H9 (cell line): Measurements from ENCODE around the gene SEMA6A. TPM values are rescaled to one million over a fixed set of nuclear protein-coding genes. Genes with fewer than 3 reads are reported as not detected.

Experiments
- DNase-seq: peaks from one replicate; pipeline ENCODE4 v3.0.0-alpha.2; 2017
- H2AFZ ChIP-seq: one replicate; pipeline ENCODE4 v1.6.1; 2013; ENCODE audit warnings: mild to moderate bottlenecking, low read length, control low read depth, moderate library complexity
- H2AK5ac ChIP-seq: 2 replicates; pipeline ENCODE4 v1.6.1; 2013; ENCODE audit warnings: low read length, control low read depth, mixed read lengths; ENCODE audit not compliant: insufficient read length
- H2BK120ac ChIP-seq: one replicate; pipeline ENCODE4 v1.6.1; 2013; ENCODE audit warnings: low read depth, mild to moderate bottlenecking, low read length, control low read depth, inconsistent platforms; ENCODE audit not compliant: poor library complexity, severe bottlenecking
- H2BK12ac ChIP-seq: 2 replicates; pipeline ENCODE4 v1.6.1; 2013; ENCODE audit warnings: low read length, control low read depth, mixed read lengths, low read depth; ENCODE audit not compliant: insufficient read length
- H2BK15ac ChIP-seq: 2 replicates; pipeline ENCODE4 v1.6.1; 2013; ENCODE audit warnings: low read depth, low read length, control low read depth
- H2BK20ac ChIP-seq: one replicate; pipeline ENCODE4 v1.6.1; 2013; ENCODE audit warnings: low read depth, mild to moderate bottlenecking, low read length, control low read depth, inconsistent platforms; ENCODE audit not compliant: poor library complexity, severe bottlenecking
- H2BK5ac ChIP-seq: 2 replicates; pipeline ENCODE4 v1.6.1; 2013; ENCODE audit warnings: low read length, control low read depth, mixed read lengths; ENCODE audit not compliant: insufficient read length
- H3K14ac ChIP-seq: 2 replicates; pipeline ENCODE4 v1.6.1; 2013; ENCODE audit warnings: low read length, control low read depth; ENCODE audit not compliant: insufficient read depth
- H3K18ac ChIP-seq: 2 replicates; pipeline ENCODE4 v1.6.1; 2013; ENCODE audit warnings: low read depth, mild to moderate bottlenecking, mixed read lengths, low read length, control low read depth; ENCODE audit not compliant: insufficient read length
- H3K23ac ChIP-seq: 2 replicates; pipeline ENCODE4 v1.6.1; 2013; ENCODE audit warnings: low read length, control low read depth, mixed read lengths, low read depth; ENCODE audit not compliant: insufficient read length
- H3K23me2 ChIP-seq: 2 replicates; pipeline ENCODE4 v1.6.1; 2013; ENCODE audit warnings: low read depth, mild to moderate bottlenecking, mixed read lengths, low read length, control low read depth; ENCODE audit not compliant: insufficient read length, poor library complexity, severe bottlenecking
- H3K27ac ChIP-seq: 2 replicates; pipeline ENCODE4 v1.5.1; 2013; ENCODE audit warnings: low read length, control low read depth, mixed read lengths, low read depth; ENCODE audit not compliant: insufficient read length
- H3K27me3 ChIP-seq: 2 replicates; pipeline ENCODE4 v1.6.1; 2013; ENCODE audit warnings: low read length, control low read depth, inconsistent platforms; ENCODE audit not compliant: insufficient read depth
- H3K4ac ChIP-seq: 2 replicates; pipeline ENCODE4 v1.6.1; 2013; ENCODE audit warnings: low read depth, mild to moderate bottlenecking, control low read depth, inconsistent platforms, low read length, moderate library complexity
- H3K4me1 ChIP-seq: 2 replicates; pipeline ENCODE4 v1.6.1; 2013; ENCODE audit warnings: low read length, control low read depth, inconsistent platforms; ENCODE audit not compliant: insufficient read depth
- H3K4me2 ChIP-seq: 2 replicates; pipeline ENCODE4 v1.6.1; 2013; ENCODE audit warnings: low read length, control low read depth, mixed read lengths; ENCODE audit not compliant: insufficient read length, insufficient read depth
- H3K56ac ChIP-seq: 2 replicates; pipeline ENCODE4 v1.6.1; 2013; ENCODE audit warnings: low read depth, mild to moderate bottlenecking, mixed read lengths, low read length, control low read depth; ENCODE audit not compliant: insufficient read length
- H3K79me1 ChIP-seq: 2 replicates; pipeline ENCODE4 v1.6.1; 2013; ENCODE audit warnings: low read depth, mild to moderate bottlenecking, moderate library complexity, low read length, control low read depth, inconsistent platforms; ENCODE audit not compliant: insufficient read depth, poor library complexity, severe bottlenecking
- H3K79me2 ChIP-seq: 2 replicates; pipeline ENCODE4 v1.6.1; 2013; ENCODE audit warnings: low read length, control low read depth, inconsistent platforms; ENCODE audit not compliant: insufficient read depth
- H3K9ac ChIP-seq: 2 replicates; pipeline ENCODE4 v1.6.1; 2013; ENCODE audit warnings: low read length, control low read depth, mixed read lengths; ENCODE audit not compliant: insufficient read length; ENCODE audit errors: extremely low read depth
- H3K9me3 ChIP-seq: one replicate; pipeline ENCODE4 v1.6.1; 2013; ENCODE audit warnings: low read depth, low read length, inconsistent platforms; ENCODE audit not compliant: control insufficient read depth
- H3T11ph ChIP-seq: one replicate; pipeline ENCODE4 v1.6.1; 2013; ENCODE audit warnings: mild to moderate bottlenecking, low read length, control low read depth, inconsistent platforms
- H4K20me1 ChIP-seq: one replicate; pipeline ENCODE4 v1.6.1; 2013; ENCODE audit not compliant: control insufficient read depth, insufficient read length, insufficient read depth
- H4K5ac ChIP-seq: 2 replicates; pipeline ENCODE4 v1.6.1; 2013; ENCODE audit warnings: low read depth, mild to moderate bottlenecking, mixed read lengths, low read length, control low read depth; ENCODE audit not compliant: insufficient read length
- H4K8ac ChIP-seq: replicated peaks from 2 replicates; pipeline ENCODE4 v1.6.1; 2013; ENCODE audit warnings: low read length, control low read depth, mixed read lengths, low read depth; ENCODE audit not compliant: insufficient read length
- H4K91ac ChIP-seq: 2 replicates; pipeline ENCODE4 v1.6.1; 2013; ENCODE audit warnings: low read depth, mild to moderate bottlenecking, moderate library complexity, mixed read lengths, low read length, control low read depth; ENCODE audit not compliant: insufficient read length
- H3K27ac Mint-ChIP-seq, 3 experiments: 2 replicates in 2 of 3; 3 replicates in 1 of 3; pipeline ENCODE4 v1.8.0; 2020 to 2021; ENCODE audit warnings: mixed read lengths in 3 of 3, mild to moderate bottlenecking in 1 of 3, moderate library complexity in 1 of 3
- H3K27me3 Mint-ChIP-seq: 2 replicates; pipeline ENCODE4 v1.8.0; 2021; ENCODE audit warnings: low read depth, mild to moderate bottlenecking, moderate library complexity, mixed read lengths
- H3K36me3 Mint-ChIP-seq, 3 experiments: 2 replicates in 2 of 3; 3 replicates in 1 of 3; pipeline ENCODE4 v1.8.0; 2020 to 2021; ENCODE audit warnings: low read depth in 3 of 3, mixed read lengths in 3 of 3; ENCODE audit not compliant: insufficient read depth in 1 of 3
- H3K4me1 Mint-ChIP-seq, 2 experiments: 2 replicates each; pipeline ENCODE4 v1.8.0; 2020; ENCODE audit warnings: mixed read lengths in 2 of 2
- H3K4me3 Mint-ChIP-seq, 2 experiments: 2 replicates in 1 of 2; 3 replicates in 1 of 2; pipeline ENCODE4 v1.8.0; 2020 to 2021; ENCODE audit warnings: mild to moderate bottlenecking in 2 of 2, mixed read lengths in 2 of 2, moderate library complexity in 1 of 2
- H3K9me3 Mint-ChIP-seq, 2 experiments: 2 replicates in 1 of 2; 3 replicates in 1 of 2; pipeline ENCODE4 v1.8.0; 2020; ENCODE audit warnings: mild to moderate bottlenecking in 2 of 2, mixed read lengths in 2 of 2, moderate library complexity in 1 of 2
- CTCF ChIP-seq: fragments of 200-600 bp; sonication (generic); conservative IDR thresholded peaks from 3 replicates; pipeline ENCODE4 v1.8.0; 2021; ENCODE audit warnings: antibody characterized with exemption, mild to moderate bottlenecking
- WGBS: extraction: QIAGEN DNeasy Blood & Tissue Kit; methylation state at CpG from one replicate; pipeline ENCODE4 v1.1.7; 2013; ENCODE audit warnings: missing lambda C conversion rate, low lambda C conversion rate, mixed read lengths; ENCODE audit not compliant: insufficient read length; ENCODE audit errors: extremely low coverage; 5-methylcytosine and 5-hydroxymethylcytosine counted together
- total RNA-seq: library from RNA; stranded (reverse); gene quantifications from 2 replicates; pipeline ENCODE4 v1.2.1, GENCODE V29; 2021

SEMA6A gene
- total RNA-seq, 1 experiment from 2014 or later = 354 TPM

DNA sequence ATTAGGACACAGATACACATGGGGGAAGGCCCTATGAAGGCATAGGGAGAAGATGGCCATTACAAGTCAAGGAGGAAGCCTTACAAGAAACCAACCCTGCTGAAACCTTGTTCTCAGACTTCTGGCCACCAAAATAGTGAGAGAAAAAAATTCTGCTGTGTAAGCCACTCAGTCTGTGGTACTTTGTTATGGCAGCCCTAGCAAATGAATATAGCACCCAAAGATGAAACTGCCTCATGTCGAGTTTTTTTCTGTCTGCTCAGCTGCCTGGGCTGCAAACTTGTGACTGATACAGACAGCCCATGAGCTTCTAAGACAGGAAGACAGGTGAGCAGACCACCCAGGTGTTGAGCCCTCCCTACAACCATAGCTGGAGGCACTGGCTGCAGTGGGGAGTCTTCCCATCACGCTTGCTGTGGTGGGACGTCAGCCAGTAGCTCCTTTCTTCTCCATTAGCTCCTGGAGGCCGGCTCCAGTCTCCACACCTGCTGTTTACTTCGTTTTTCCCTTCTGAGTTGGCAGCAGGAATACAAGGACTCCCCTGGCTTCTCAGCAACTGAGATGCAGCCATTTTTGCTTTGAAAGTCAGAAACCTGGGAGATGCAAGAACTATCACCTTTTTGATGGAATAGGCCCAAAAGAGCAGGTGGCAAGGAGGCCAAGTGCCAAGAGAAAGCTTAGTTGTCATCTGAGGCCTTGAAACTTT is 164.9 kb downstream of the SEMA6A start:
- Histone ChIP-seq H4K20me1 (no peaks in the 10 kb centered on the region), H3T11ph (no peak overlapping the region), H3K4me1 (peaks cover 5% of the 10 kb centered on the region; the same call in 1 of the 2 replicates), H3K9ac (no peak overlapping the region), H3K27ac (no peak overlapping the region), H3K18ac (no peak overlapping the region), H2AK5ac (no peak overlapping the region), H3K79me1 (no peaks in the 10 kb centered on the region), H2BK120ac (no peak overlapping the region), H3K14ac (no peak overlapping the region), H2BK15ac (no peak overlapping the region), H3K27me3 (no peaks in the 10 kb centered on the region), H3K9me3 (no peaks in the 10 kb centered on the region), H2BK20ac (no peak overlapping the region), H2BK12ac (no peak overlapping the region), H3K4ac (no peak overlapping the region), H4K91ac (no peak overlapping the region), H3K56ac (no peak overlapping the region), H3K4me2 (no peak overlapping the region), H3K23ac (no peak overlapping the region), H2AFZ (no peak overlapping the region), H4K5ac (no peak overlapping the region), H3K23me2 (no peaks in the 10 kb centered on the region), H2BK5ac (no peak overlapping the region), H3K79me2 (no peaks in the 10 kb centered on the region; the same call in 1 of the 2 replicates), H4K8ac (no peak overlapping the region)
- no peak for TF ChIP-seq CTCF
- Mint-ChIP-seq H3K4me3 (no peak overlapping the region), H3K9me3 (no peaks in the 10 kb centered on the region), H3K27me3 (no peaks in the 10 kb centered on the region), H3K27ac (no peak overlapping the region), H3K4me1 (peaks cover 5 to 12% of the 10 kb centered on the region in 2 experiments), H3K36me3 (no peaks in the 10 kb centered on the region)
- WGBS = no CpG with 5 or more reads among the region's 5 CpGs
- DNase-seq = no peak
